Ovary (tissue), 3 donors: ENCODE results near the gene CFH.

Source experiments
- EP300 ChIP-seq: sonication (generic); formaldehyde crosslinking; IDR thresholded peaks from one replicate; pipeline ENCODE4 v1.6.1; 2017; ENCODE audit warnings: antibody characterized with exemption
- POLR2A ChIP-seq: fragments of 450-650 bp; IDR thresholded peaks from one replicate; pipeline ENCODE4 v1.6.1; 2017; ENCODE audit warnings: antibody characterized with exemption, mild to moderate bottlenecking, moderate library complexity
- TF ChIP-seq, protein P1 (sequence below), 3 donors: fragments of 450-650 bp in 2 of 3; fragments of 200-600 bp in 1 of 3; IDR thresholded peaks; one replicate each; pipeline versions ENCODE4 v1.5.1 to v1.8.0; 2016 to 2022; ENCODE audit warnings: antibody characterized with exemption in 3 of 3, mild to moderate bottlenecking in 1 of 3
- donor health status: DM: no; HTN: no; CAD: no.

DNA sequence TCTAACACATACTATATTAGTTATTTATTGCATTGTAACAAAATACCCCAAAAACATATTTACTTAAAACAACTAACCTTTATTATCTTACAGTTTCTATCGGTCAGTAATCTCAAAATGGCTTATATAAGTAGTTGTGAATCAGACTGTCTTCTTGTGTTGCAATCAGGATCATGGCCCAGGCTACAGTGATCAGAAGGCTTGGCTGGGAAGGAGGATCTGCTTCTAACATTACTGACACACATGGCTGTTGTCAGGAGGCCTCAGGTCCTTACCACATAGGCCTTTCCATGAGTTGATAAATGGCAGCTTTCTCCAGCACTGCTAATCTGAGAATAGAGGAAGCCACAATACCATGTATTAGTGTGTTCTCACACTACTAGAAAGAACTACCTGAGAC is 33.7 kb downstream of the CFH start:
- TF ChIP-seq EP300 = no peak
- TF ChIP-seq POLR2A = no peak
- TF ChIP-seq, protein P1, sequence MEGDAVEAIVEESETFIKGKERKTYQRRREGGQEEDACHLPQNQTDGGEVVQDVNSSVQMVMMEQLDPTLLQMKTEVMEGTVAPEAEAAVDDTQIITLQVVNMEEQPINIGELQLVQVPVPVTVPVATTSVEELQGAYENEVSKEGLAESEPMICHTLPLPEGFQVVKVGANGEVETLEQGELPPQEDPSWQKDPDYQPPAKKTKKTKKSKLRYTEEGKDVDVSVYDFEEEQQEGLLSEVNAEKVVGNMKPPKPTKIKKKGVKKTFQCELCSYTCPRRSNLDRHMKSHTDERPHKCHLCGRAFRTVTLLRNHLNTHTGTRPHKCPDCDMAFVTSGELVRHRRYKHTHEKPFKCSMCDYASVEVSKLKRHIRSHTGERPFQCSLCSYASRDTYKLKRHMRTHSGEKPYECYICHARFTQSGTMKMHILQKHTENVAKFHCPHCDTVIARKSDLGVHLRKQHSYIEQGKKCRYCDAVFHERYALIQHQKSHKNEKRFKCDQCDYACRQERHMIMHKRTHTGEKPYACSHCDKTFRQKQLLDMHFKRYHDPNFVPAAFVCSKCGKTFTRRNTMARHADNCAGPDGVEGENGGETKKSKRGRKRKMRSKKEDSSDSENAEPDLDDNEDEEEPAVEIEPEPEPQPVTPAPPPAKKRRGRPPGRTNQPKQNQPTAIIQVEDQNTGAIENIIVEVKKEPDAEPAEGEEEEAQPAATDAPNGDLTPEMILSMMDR (IDR thresholded peaks at IDR 0.05) = no peak
